ENCODE measurements around the gene UQCRHL.
"Not testable (repeated sequence)": the region's sequence is repeated elsewhere in the genome, so short reads cannot be mapped to it uniquely, and the experiment has no call there.

The UQCRHL gene

DNA sequence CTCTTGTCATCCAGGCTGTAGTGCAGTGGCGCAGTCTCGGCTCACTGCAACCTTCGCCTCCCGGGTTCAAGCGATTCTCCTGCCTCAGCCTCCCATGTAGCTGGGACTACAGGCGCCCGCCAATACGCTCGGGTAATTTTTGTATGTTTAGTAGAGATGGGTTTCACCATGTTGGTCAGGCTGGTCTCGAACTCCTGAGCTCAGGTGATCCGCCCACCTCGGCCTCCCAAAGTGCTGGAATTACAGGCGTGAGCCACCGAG, 29.0 kb upstream of the UQCRHL start:
- not testable (repeated sequence) for DNase-seq (ENCODE audit: low read depth)
- peak overlapping the region; percentile 86 for H3K4me3 ChIP-seq (ENCODE audit: low read depth, low read length)

- peak overlapping the region; percentile 86 for H3K4me3 ChIP-seq (ENCODE audit: low read depth, low read length)
- DNase-seq (ENCODE audit: low read depth): peak; percentile 97
Measured at GRCh38 chr1:15835741-15836510, 28.5 kb upstream of the UQCRHL start.

DNA sequence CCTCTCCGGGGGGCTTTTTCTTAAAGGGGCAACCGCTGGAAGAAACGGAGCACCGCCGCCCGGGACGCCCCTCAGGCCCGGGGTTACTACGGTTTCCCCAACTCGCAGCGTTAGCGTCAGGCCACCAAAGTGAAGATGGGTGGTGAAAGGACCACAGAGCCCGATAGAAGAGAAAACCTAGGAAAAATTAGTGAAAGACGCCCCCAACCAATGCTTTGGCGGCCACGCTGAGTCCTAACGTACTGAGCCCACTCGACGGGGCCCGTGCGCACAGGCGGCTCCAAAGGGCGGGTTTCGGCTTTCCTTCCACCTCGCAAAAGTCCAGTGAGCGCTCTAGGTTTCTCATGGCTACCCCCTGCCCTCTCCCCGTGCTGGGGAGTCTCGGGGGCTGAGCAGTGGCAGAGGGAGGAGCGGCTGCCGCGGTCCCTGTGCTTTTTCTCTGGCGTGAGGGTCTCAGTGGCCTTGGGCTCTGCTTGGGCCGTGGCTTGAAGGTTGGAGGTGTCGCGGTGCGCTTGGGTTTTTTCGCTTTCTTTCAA, 27.8 kb upstream of the UQCRHL start:
- no peak for DNase-seq (ENCODE audit: low read depth)
- peak overlapping the region; percentile 86 for H3K4me3 ChIP-seq (ENCODE audit: low read depth, low read length)

DNA sequence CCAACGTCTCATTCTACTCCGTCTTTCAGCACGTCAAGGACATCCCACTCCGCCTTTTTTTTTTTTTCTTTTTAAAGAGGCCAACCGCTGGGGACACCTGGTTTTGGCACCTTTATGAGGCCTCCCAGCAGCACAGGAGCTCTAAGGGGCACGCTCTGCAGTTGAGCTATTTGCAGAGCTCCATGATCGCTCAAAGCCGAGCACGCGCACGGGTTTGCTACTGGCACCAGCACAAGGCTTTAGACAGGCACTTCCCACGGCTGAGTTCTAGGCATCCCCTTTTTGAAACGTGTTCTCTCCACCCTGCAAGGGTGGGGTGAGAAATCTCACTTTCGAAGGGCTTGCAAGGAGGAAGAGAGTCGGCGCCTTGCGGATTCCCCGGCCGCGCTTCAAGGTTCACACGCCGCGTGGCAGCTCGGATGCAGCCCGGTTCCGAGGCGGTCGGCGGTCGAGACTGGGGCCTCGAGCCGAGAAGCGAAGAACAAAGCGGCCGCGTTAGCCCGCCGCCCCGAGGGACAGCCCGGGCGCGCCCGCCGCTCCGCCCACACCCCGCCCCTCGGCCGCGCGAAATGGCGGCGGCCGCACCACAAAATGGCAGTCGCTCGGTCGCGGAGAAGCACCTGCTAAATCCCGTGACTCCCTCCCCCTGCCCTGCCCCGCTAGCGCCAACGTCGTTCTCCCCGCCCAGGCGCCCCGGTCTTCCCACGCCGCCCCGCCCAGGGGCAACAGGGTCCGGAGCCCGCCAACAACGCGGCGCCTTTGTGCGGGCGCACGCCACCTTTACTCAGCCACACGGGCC, 27.2 kb upstream of the UQCRHL start:
- H3K4me3 ChIP-seq (ENCODE audit: low read depth, low read length): peak overlapping the region; percentile 86
- DNase-seq (ENCODE audit: low read depth): peak; percentile 81

- H3K4me3 ChIP-seq (ENCODE audit: low read depth, low read length): peak overlapping the region; percentile 86
- no peak for DNase-seq (ENCODE audit: low read depth)
Measured at GRCh38 chr1:15833842-15834405, 26.5 kb upstream of the UQCRHL start.

DNA sequence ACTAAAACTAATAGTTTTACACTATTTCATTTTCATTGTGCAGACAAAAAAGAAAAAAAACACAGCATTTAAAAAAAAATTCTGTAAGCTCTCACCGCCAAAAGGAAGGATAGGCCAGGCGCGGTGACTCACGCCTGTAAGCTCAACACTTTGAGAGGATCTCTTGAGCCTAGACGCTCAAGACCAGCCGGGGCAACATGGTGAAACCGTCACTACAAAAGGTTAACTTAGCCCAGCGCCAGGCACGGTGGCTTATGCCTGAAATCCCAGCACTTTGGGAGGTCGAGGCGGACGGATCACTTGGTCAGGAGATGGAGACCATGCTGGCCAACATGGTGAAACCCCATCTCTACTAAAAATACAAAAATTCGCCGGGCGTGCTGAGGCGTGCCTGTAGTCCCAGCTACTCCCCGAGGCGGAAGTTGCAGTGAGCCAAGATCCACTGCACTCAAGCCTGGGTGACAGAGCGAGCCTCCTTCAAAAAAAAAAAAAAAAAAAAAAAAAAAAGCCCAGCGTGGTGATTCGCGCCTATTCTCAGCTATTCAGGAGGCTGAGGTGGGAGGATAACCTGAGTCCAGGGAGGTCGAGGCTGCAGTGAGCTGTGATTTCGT, 25.7 kb upstream of the UQCRHL start:
- peak overlapping the region; percentile 86 for H3K4me3 ChIP-seq (ENCODE audit: low read depth, low read length)
- DNase-seq (ENCODE audit: low read depth): no peak

GRCh38 chr1:15830258-15830657, 22.8 kb upstream of the UQCRHL start:
- H3K4me3 ChIP-seq (ENCODE audit: low read depth, low read length): no peak overlapping the region
- no peak for DNase-seq (ENCODE audit: low read depth)

DNA sequence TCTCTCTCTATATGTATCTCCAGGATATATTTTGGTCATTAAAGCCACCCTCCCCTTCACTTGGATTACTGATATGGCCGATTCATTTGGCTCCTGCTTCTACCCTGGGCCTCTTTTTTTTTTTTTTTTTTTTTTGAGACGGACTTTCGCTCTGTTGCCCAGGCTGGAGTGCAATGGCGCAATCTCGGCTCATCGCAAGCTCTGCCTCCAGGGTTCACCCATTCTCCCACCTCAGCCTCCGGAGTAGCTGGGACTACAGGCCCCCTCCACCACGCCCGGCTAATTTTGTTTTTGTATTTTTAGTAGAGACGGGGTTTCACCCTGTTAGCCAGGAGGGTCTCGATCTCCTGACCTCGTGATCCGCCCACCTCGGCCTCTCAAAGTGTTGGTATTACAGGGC, 21.5 kb upstream of the UQCRHL start:
- not testable (repeated sequence) for H3K4me3 ChIP-seq (ENCODE audit: low read depth, low read length); DNase-seq (ENCODE audit: low read depth)

GRCh38 chr1:15827567-15827966, 20.1 kb upstream of the UQCRHL start:
- H3K4me3 ChIP-seq (ENCODE audit: low read depth, low read length); DNase-seq (ENCODE audit: low read depth): not testable (repeated sequence)

- DNase-seq (ENCODE audit: low read depth): no peak
- H3K4me3 ChIP-seq (ENCODE audit: low read depth, low read length): no peak overlapping the region
Measured at GRCh38 chr1:15826810-15827507, 19.5 kb upstream of the UQCRHL start.

GRCh38 chr1:15825800-15826199, 18.4 kb upstream of the UQCRHL start:
- H3K4me3 ChIP-seq (ENCODE audit: low read depth, low read length): no peak overlapping the region
- DNase-seq (ENCODE audit: low read depth): no peak

- DNase-seq (ENCODE audit: low read depth): no peak
- no peak overlapping the region for H3K4me3 ChIP-seq (ENCODE audit: low read depth, low read length)
Measured at GRCh38 chr1:15820478-15820877, 13.0 kb upstream of the UQCRHL start.

DNA sequence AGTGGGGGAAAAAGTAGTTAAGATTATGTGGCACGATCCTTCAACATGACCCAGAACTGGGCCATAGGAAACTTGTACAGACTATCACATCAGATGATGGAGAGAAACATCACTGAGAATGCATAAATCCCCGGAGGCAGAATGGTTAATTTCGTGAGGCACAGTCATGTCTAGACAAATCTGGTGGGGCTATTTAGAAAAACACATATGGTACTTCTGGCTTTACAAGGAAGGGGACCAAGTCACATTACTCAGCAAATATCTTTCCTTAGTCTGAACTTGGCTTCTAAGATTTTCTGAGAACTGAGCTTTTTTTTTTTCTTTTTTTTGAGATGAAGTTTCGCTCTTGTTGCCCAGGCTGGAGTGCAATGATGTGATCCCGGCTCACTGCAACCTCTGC, 9.2 kb upstream of the UQCRHL start:
- no peak overlapping the region for H3K4me3 ChIP-seq (ENCODE audit: low read depth, low read length)
- no peak for DNase-seq (ENCODE audit: low read depth)

- no peak for DNase-seq (ENCODE audit: low read depth)
- no peak overlapping the region for H3K4me3 ChIP-seq (ENCODE audit: low read depth, low read length)
Measured at GRCh38 chr1:15810073-15810472, 2.6 kb upstream of the UQCRHL start.

DNA sequence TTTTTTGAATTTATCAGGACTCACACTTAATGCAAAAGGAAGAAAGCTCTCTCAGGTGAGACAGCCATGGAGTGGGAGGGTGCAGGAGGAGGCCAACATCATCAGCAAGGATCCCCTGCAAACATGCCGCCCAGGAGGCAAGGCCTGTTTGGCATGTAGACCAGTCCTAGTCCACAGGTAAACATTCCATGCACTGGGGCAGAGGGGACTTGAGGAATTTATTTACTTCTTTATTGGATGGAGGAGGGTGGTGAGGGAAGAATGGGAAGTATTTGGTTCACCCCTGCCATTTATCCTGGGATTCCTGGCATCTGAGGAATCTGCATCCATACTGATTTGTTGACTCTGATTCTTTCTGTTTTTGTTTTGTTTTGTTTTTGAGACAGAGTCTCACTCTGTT, 1.5 kb upstream of the UQCRHL start:
- no peak overlapping the region for H3K4me3 ChIP-seq (ENCODE audit: low read depth, low read length)
- no peak for DNase-seq (ENCODE audit: low read depth)

DNA sequence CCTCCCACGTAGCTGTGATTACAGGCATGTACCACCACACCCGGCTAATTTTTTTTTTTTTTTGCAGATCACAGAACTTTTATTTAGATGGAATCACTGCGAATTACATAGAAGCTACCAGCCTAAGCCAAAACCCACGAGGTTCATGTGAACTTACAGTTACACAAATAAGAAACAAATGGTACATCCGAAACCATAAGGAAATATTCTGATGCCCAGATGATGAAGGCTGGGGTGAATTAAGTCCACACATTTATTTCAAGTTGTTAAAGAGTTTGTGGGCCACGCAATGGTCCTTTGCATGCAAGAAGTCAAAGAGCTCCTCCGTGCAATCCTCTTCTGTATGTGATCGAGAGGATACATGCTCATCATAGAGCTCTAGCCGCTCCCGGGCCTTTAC, 328 bp downstream of the UQCRHL start:
- no peak for DNase-seq (ENCODE audit: low read depth)
- no peak overlapping the region for H3K4me3 ChIP-seq (ENCODE audit: low read depth, low read length)

DNA sequence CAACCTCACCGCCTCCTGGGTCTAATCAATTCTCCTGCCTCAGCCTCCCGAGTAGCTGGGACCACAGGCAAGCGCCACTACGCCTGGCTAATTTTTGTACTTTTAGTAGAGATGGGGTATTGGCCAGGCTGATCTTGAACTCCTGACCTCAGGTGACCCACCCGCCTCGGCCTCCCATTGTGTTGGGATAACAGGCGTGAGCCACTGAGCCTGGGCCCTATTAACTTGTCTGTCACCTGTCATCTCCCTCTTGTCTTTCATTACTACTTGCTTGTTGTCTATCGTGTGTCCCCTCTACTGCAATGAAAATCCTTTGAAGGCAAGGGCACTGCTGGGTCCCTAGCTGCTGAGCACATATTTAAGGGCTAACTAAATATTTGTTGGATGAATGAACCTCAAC, 3.4 kb downstream of the UQCRHL start:
- no peak for DNase-seq (ENCODE audit: low read depth)
- no peak overlapping the region for H3K4me3 ChIP-seq (ENCODE audit: low read depth, low read length)

- H3K4me3 ChIP-seq (ENCODE audit: low read depth, low read length): no peak overlapping the region
- no peak for DNase-seq (ENCODE audit: low read depth)
Measured at GRCh38 chr1:15803380-15803779, 4.1 kb downstream of the UQCRHL start.

GRCh38 chr1:15802234-15802965, 5.0 kb downstream of the UQCRHL start:
- no peak for DNase-seq (ENCODE audit: low read depth)
- H3K4me3 ChIP-seq (ENCODE audit: low read depth, low read length): no peak overlapping the region
